Astrocyte of the cerebellum (primary cell): ENCODE measurements around the gene CD4.

Experiments
- DNase-seq: peaks from one replicate; pipeline ENCODE4 v3.0.0-alpha.2; 2011; ENCODE audit warnings: low read depth
- H3K4me3 ChIP-seq: 2 replicates; pipeline ENCODE4 v1.5.1; 2011; ENCODE audit warnings: mild to moderate bottlenecking, low read depth, low read length, moderate library complexity
- in situ Hi-C: cut with HindIII; loops from 2 replicates; pipeline ENCODE4 v1.10.0; 2017; ENCODE audit warnings: low sequenced_read_pairs
- TF ChIP-seq, protein P1 (sequence below): IDR thresholded peaks from 2 replicates; pipeline ENCODE4 v1.5.1; 2012; ENCODE audit warnings: low read length, low read depth, moderate library complexity, mild to moderate bottlenecking; ENCODE audit errors: missing control alignments

Gene CD4

DNA sequence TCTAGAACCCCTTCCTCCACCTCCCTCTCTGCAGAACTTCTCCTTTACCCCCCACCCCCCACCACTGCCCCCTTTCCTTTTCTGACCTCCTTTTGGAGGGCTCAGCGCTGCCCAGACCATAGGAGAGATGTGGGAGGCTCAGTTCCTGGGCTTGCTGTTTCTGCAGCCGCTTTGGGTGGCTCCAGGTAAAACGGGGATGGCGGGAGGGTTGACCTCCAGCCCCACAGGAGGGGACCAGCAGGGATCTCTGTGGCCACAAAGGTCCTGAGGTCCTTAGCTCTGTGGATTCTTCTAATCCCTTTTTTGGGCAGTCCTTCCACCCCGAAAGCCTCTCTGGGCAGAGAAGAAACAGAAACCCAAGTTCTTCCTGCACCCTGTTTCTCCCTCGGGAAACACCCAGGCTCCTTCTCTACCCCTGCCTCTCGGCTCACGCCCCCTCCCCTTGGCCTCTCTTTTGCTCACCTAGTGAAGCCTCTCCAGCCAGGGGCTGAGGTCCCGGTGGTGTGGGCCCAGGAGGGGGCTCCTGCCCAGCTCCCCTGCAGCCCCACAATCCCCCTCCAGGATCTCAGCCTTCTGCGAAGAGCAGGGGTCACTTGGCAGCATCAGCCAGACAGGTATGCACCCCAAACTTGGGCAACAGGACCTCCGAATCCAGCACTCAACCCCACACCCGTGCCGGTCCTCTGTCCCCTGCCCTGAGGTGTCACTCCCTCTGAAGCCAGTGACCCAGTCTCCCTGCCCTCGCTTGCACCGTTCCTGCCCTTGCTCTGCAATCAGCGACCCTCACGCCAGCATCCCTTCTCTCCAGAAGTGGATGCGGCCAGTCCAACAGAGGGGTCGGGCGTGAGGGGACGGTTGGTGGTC is 16.4 kb upstream of the CD4 start:
- DNase-seq = no peak
- TF ChIP-seq, protein P1, sequence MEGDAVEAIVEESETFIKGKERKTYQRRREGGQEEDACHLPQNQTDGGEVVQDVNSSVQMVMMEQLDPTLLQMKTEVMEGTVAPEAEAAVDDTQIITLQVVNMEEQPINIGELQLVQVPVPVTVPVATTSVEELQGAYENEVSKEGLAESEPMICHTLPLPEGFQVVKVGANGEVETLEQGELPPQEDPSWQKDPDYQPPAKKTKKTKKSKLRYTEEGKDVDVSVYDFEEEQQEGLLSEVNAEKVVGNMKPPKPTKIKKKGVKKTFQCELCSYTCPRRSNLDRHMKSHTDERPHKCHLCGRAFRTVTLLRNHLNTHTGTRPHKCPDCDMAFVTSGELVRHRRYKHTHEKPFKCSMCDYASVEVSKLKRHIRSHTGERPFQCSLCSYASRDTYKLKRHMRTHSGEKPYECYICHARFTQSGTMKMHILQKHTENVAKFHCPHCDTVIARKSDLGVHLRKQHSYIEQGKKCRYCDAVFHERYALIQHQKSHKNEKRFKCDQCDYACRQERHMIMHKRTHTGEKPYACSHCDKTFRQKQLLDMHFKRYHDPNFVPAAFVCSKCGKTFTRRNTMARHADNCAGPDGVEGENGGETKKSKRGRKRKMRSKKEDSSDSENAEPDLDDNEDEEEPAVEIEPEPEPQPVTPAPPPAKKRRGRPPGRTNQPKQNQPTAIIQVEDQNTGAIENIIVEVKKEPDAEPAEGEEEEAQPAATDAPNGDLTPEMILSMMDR = no peak
- no peak overlapping the region for H3K4me3 ChIP-seq
- in situ Hi-C loops = no loop called here

DNA sequence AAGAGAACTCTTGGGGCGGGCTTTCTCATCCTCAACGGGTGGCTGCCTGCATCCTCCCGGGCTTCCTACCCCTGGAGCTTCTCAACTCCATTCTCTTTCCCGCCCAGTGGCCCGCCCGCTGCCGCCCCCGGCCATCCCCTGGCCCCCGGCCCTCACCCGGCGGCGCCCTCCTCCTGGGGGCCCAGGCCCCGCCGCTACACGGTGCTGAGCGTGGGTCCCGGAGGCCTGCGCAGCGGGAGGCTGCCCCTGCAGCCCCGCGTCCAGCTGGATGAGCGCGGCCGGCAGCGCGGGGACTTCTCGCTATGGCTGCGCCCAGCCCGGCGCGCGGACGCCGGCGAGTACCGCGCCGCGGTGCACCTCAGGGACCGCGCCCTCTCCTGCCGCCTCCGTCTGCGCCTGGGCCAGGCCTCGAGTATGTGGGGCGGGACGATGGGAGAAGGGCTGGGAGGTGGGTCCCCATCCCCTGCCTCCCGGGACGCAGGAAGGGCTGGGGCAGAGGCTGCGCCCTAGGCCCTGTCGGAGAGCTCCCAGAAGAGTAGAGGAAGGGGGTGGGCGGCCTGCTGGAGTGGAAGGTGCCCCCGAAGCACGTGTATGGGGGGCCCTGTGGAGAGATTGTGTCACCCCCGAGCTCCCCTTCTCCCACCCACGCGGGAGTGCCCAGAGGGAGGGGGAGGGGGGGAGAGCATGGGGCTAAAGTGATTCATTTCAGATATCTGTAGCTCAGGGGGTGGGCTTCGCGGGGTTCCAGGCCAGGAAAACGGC is 15.6 kb upstream of the CD4 start:
- TF ChIP-seq, protein P1 = no peak
- in situ Hi-C loops = no loop called here
- no peak for DNase-seq
- H3K4me3 ChIP-seq = no peak overlapping the region

- in situ Hi-C loops = no loop called here
- DNase-seq = no peak
- H3K4me3 ChIP-seq = no peak overlapping the region
- TF ChIP-seq, protein P1 = no peak
Observed at GRCh38 chr12:6774499-6775062, 14.7 kb upstream of the CD4 start.

DNA sequence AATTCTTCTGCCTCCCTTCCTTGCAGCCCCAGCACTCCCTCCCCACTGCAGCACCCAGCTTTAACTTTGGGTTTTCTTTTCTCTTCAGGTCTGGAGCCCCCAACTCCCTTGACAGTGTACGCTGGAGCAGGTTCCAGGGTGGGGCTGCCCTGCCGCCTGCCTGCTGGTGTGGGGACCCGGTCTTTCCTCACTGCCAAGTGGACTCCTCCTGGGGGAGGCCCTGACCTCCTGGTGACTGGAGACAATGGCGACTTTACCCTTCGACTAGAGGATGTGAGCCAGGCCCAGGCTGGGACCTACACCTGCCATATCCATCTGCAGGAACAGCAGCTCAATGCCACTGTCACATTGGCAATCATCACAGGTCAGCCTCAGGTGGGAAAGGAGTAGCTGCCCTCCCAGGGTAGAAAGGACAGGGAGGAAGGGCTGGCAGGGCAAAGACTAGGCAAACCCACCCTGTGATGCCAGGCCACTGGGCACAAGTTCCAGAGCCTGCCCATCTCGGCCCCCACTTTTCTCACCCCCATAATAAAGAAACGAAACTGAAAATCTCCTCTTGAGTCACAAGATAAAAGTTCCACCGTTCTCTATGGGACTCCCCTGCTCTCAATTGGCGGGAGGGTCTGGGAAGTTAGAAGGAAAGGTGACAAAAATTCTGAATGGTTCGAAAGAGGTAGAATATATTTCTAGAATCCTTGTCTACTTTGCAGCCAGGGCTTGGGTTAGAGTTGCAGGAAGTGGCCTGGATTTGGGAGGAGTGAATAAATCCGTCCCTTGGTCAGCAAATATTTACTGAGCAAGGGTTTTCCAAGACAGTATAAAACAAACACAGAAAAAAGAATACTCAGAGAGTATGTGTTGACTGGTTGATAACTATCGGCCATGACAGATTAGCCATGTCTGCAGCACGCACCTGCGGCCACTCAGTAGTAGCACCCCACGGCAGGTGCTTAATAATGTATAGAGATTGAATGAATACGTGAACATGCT is 13.8 kb upstream of the CD4 start:
- DNase-seq = no peak
- no peak overlapping the region for H3K4me3 ChIP-seq
- TF ChIP-seq, protein P1 = no peak
- in situ Hi-C loops = no loop called here

- in situ Hi-C loops = no loop called here
- no peak overlapping the region for H3K4me3 ChIP-seq
- TF ChIP-seq, protein P1 = no peak
- no peak for DNase-seq
Observed at GRCh38 chr12:6777386-6777785, 11.9 kb upstream of the CD4 start.

DNA sequence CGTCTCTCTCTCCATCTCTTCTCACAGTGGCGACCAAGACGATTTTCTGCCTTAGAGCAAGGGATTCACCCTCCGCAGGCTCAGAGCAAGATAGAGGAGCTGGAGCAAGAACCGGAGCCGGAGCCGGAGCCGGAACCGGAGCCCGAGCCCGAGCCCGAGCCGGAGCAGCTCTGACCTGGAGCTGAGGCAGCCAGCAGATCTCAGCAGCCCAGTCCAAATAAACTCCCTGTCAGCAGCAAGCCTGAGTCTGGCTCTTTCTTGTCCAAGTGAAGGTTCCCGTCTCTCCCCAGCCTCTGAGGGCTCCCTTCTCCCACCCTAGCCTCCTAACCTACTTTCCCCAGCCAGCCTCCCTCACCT is 11.1 kb upstream of the CD4 start:
- no peak overlapping the region for H3K4me3 ChIP-seq
- DNase-seq = no peak
- in situ Hi-C loops = no loop called here
- TF ChIP-seq, protein P1 = no peak
